Lung (tissue), 12 donors: ENCODE measurements around the gene CLK3. TPM values are rescaled to one million over a fixed set of nuclear protein-coding genes. Genes with fewer than 3 reads are reported as not detected.

Experiments used
- ATAC-seq: fragments of 200-7000 bp; cut with Tn5 transposase; one replicate; pipeline ENCODE4 v1.9.1; 2020; ENCODE audit warnings: moderate number of reproducible peaks; ENCODE audit not compliant: insufficient read depth, low FRiP score
- DNase-seq, 3 donors: peaks; one replicate each; pipeline ENCODE4 v3.0.0-alpha.2; 2013 to 2017
- H3K27ac ChIP-seq, 2 donors: one replicate each; pipeline ENCODE4 v1.5.1; 2013; ENCODE audit warnings: mild to moderate bottlenecking in 2 of 2, moderate library complexity in 2 of 2, control low read depth in 1 of 2, inconsistent platforms in 1 of 2, low read depth in 1 of 2, low read length in 1 of 2
- H3K27me3 ChIP-seq, 3 donors: one replicate each; pipeline ENCODE4 v1.5.1; 2013; ENCODE audit warnings: low read length in 2 of 3; ENCODE audit not compliant: control insufficient read depth in 3 of 3, insufficient read depth in 3 of 3
- H3K36me3 ChIP-seq, 4 donors: one replicate each; pipeline ENCODE4 v1.5.1; 2013; ENCODE audit warnings: low read length in 4 of 4, mild to moderate bottlenecking in 1 of 4, moderate library complexity in 1 of 4; ENCODE audit not compliant: control insufficient read depth in 4 of 4, insufficient read depth in 4 of 4
- H3K4me1 ChIP-seq, 5 donors: one replicate each; pipeline ENCODE4 v1.5.1; 2013; ENCODE audit warnings: low read length in 5 of 5, mild to moderate bottlenecking in 2 of 5, moderate library complexity in 1 of 5; ENCODE audit not compliant: control insufficient read depth in 5 of 5, insufficient read depth in 5 of 5
- H3K4me3 ChIP-seq: one replicate; pipeline ENCODE4 v1.5.1; 2013; ENCODE audit warnings: mild to moderate bottlenecking, control low read depth, moderate library complexity
- H3K9ac ChIP-seq, 2 donors: one replicate each; pipeline ENCODE4 v1.5.1; 2013; ENCODE audit warnings: low read length in 2 of 2, control low read depth in 1 of 2; ENCODE audit not compliant: insufficient read depth in 1 of 2
- H3K9me3 ChIP-seq, 4 donors: one replicate each; pipeline ENCODE4 v1.5.1; 2013; ENCODE audit warnings: low read length in 3 of 4, mild to moderate bottlenecking in 1 of 4, moderate library complexity in 1 of 4; ENCODE audit not compliant: control insufficient read depth in 4 of 4, insufficient read depth in 3 of 4
- WGBS, 2 donors: extraction: QIAGEN DNeasy Blood & Tissue Kit; methylation state at CpG; one replicate each; pipeline ENCODE4 v1.1.7; 2013; 5-methylcytosine and 5-hydroxymethylcytosine counted together
- polyA plus RNA-seq, 2 donors: library from polyadenylated mRNA; stranded (reverse); fragments of 200-250 nt; gene quantifications; one replicate each; pipeline ENCODE4 v1.2.1, GENCODE V29; 2013
- total RNA-seq, 2 donors: library from RNA; depleted of rRNA in 1 of 2; stranded (reverse); fragments of >200 nt in 1 of 2; gene quantifications; one replicate each; pipeline ENCODE4 v1.2.1, GENCODE V29; 2014 to 2021
- TF ChIP-seq, protein P1 (sequence below): IDR thresholded peaks from 2 replicates; pipeline ENCODE4 v1.5.1; 2012; ENCODE audit warnings: mild to moderate bottlenecking; ENCODE audit errors: control extremely low read depth, extremely low read depth
- donor health status: control.
- donor health status: control.
- donor health status: Bipolar disorder and iron deficiency.
- donor health status: healthy.
- donor health status: DM: yes; HTN: yes; CAD: no.

The CLK3 gene
- total and polyA plus RNA-seq, 4 donors, result 56.1 to 70.4 (median 64.6) TPM

DNA sequence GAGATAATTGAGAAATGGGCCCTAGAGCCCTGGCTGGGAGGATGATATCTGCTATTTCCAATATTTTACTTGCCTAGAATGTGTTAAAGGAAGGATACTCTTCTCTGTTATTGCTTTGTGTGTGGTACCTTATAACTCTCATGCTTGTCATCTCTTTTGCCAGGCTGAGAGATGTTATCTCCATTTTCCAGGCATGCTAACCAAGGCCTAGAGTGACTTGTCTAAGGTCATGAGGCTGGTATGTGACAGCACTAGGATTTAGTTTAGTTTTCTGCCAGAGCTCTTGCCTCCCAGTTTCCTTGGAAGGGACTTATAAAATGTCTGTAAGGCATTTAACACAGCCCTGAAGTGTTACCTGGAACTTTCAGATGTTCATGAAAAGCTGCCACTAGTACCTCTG is 1.4 kb downstream of the CLK3 start:
- Histone ChIP-seq H3K27ac (no peak overlapping the region), H3K27me3 (no peaks in the 10 kb centered on the region), H3K4me1 (peaks cover 10 to 25% (median 12%) of the 10 kb centered on the region in 5 donors), H3K9ac (peak overlapping the region in 1 of 2 donors; percentile 81), H3K4me3 (no peak overlapping the region), H3K9me3 (no peaks in the 10 kb centered on the region), H3K36me3 (peaks cover 5 to 35% (median 26%) of the 10 kb centered on the region in 4 donors)
- ATAC-seq (no peak), DNase-seq (no peak)
- TF ChIP-seq, protein P1, sequence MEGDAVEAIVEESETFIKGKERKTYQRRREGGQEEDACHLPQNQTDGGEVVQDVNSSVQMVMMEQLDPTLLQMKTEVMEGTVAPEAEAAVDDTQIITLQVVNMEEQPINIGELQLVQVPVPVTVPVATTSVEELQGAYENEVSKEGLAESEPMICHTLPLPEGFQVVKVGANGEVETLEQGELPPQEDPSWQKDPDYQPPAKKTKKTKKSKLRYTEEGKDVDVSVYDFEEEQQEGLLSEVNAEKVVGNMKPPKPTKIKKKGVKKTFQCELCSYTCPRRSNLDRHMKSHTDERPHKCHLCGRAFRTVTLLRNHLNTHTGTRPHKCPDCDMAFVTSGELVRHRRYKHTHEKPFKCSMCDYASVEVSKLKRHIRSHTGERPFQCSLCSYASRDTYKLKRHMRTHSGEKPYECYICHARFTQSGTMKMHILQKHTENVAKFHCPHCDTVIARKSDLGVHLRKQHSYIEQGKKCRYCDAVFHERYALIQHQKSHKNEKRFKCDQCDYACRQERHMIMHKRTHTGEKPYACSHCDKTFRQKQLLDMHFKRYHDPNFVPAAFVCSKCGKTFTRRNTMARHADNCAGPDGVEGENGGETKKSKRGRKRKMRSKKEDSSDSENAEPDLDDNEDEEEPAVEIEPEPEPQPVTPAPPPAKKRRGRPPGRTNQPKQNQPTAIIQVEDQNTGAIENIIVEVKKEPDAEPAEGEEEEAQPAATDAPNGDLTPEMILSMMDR, result no peak

DNA sequence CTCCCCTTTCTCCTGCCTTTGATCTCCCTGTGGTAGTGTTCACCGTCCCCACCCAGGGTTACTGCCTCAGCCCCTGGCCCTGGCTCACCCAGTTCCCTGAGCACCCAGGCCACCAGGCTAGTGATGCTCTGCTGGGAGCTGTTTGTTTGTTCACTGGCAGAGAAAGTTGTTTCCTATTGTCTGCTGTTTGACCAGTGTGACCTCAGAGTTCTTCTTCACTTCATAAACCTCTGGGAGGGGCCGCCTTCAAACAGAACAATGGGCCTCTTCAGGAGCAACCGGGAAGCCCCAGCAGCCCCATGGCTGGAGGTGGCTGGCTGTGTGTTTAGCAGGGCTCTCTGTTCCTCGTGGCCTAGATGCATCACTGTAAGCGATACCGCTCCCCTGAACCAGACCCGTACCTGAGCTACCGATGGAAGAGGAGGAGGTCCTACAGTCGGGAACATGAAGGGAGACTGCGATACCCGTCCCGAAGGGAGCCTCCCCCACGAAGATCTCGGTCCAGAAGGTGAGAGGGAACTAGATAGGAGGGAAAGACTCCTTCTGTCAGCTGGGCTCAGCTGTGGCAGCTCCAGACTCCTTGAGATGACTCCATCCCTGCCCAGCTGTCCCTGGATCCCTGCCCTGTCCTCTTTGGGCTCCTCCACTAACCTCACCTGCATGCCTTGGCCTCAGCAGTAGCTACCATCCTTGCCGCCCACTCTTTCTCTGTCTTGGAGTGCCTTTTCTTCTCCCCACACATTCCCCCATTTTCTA is 3.4 kb downstream of the CLK3 start:
- DNase-seq, result no peak
- 82 to 94% methylated on average over 15 of the region's 15 CpGs for WGBS, 2 donors
- TF ChIP-seq, protein P1, result no peak
- Histone ChIP-seq H3K4me1 (peaks cover 10 to 25% (median 12%) of the 10 kb centered on the region in 5 donors), H3K9ac (no peak overlapping the region), H3K27me3 (no peaks in the 10 kb centered on the region), H3K27ac (no peak overlapping the region), H3K36me3 (peaks cover 19 to 54% (median 46%) of the 10 kb centered on the region in 4 donors), H3K4me3 (no peak overlapping the region), H3K9me3 (no peaks in the 10 kb centered on the region)
- ATAC-seq, result no peak

DNA sequence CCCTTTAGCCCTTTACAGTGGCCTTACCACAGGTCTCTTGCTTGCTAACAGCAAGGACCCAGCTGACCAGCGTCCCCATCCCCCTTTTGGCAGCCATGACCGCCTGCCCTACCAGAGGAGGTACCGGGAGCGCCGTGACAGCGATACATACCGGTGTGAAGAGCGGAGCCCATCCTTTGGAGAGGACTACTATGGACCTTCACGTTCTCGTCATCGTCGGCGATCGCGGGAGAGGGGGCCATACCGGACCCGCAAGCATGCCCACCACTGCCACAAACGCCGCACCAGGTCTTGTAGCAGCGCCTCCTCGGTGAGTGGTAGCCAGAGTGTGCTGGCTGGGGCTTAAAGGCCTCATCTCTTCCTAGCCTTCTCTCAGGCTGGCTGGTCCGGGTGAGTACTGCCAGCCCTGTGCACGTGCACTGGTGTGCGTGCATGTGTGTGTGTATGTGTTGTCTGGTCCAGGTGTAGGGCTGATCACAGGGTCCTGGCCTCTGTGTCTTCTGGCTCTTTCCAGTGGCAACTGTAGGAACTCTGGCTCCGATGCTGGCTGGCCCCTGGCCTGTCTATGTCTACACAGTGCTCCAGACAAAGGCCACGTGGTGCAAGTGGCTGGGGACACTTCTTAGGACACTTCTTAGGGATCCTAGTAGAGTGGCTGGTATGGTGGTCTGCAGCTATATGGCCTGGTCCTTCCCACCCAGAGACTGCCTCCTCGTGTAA is 4.4 kb downstream of the CLK3 start:
- no peak overlapping the region for H3K27ac ChIP-seq
- peaks cover 10 to 22% (median 12%) of the 10 kb centered on the region in 5 donors for H3K4me1 ChIP-seq
- TF ChIP-seq, protein P1, result no peak
- ATAC-seq (no peak), DNase-seq (no peak)
- peaks cover 22 to 64% (median 55%) of the 10 kb centered on the region in 4 donors for H3K36me3 ChIP-seq
- no peaks in the 10 kb centered on the region for H3K27me3 ChIP-seq
- no peaks in the 10 kb centered on the region for H3K9me3 ChIP-seq
- WGBS, 2 donors, result 94 to 95% methylated on average over 27 of the region's 27 CpGs
- H3K9ac ChIP-seq, result no peak overlapping the region
- H3K4me3 ChIP-seq, result no peak overlapping the region
